Mononuclear cell (primary cell): ENCODE results near the gene ST7. TPM values are rescaled to one million over a fixed set of nuclear protein-coding genes. Genes with fewer than 3 reads are reported as not detected.
"Not testable (repeated sequence)": the region's sequence is repeated elsewhere in the genome, so short reads cannot be mapped to it uniquely, and the experiment has no call there.

Source experiments
- H3K27me3 ChIP-seq: 2 replicates; pipeline ENCODE4 v1.6.0; 2011; ENCODE audit warnings: low read length, control low read depth; ENCODE audit not compliant: insufficient read depth
- H3K4me1 ChIP-seq: 2 replicates; pipeline ENCODE4 v1.5.1; 2011; ENCODE audit warnings: mild to moderate bottlenecking, low read length, control low read depth; ENCODE audit not compliant: insufficient read depth
- H3K4me3 ChIP-seq: 2 replicates; pipeline ENCODE4 v1.5.1; 2011; ENCODE audit warnings: mild to moderate bottlenecking, low read length, moderate library complexity
- H3K9me3 ChIP-seq: 2 replicates; pipeline ENCODE4 v1.5.1; 2011; ENCODE audit warnings: low read depth, mild to moderate bottlenecking, control low read depth, low read length
- total RNA-seq: library from RNA; depleted of rRNA; stranded (reverse); fragments of >200 nt; gene quantifications from one replicate; pipeline ENCODE4 v1.2.3, GENCODE V29; 2012

ST7 gene
- total RNA-seq, 1 donor, result 9.3 TPM

DNA sequence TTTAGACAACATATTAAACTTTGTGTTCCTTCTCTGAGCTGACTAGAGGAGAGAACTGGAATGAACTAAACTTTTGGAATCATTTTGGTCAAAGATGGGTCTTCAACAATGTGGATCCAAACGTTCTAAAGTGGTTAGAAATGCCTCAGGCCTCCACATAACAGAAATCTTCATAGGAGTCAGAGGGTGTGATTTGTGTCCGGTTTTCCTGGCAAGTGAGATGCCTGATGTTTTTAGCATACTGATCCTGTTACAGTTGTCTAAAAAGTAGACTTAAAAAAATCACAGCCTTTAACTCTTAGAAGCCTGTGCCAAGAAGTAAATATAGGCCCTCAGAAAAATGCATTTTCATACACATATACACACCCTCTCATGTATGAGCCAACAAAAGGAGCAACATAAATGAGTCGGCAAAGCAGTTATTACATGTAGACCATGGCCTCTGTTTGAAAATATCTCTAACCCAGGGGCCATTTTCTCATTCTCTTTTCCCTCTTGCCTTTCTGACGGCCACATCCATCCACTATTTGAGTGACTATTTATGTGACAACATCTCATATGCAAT is 64.5 kb downstream of the ST7 start:
- Histone ChIP-seq H3K9me3 (no peaks in the 10 kb centered on the region), H3K4me3 (no peak overlapping the region), H3K4me1 (no peaks in the 10 kb centered on the region), H3K27me3 (no peaks in the 10 kb centered on the region)

DNA sequence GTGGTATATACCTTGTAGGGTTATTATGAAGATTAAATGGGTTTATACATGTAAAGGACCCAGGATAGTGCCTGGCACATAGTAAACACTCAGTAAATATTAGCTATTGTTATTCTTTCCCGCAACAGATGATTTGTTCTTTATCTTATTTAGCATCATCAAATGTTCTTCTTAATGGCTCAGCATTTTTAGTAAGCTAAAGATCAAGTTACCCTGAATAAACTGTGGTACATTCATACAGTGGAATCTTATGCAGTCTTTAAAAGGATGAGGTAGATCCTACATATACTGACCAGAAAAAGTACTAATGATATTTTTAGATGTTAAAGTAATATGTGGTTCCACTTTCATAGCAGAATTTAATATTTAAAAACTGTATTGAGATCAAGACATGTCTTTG is 65.4 kb downstream of the ST7 start:
- no peaks in the 10 kb centered on the region for H3K27me3 ChIP-seq
- no peaks in the 10 kb centered on the region for H3K9me3 ChIP-seq
- no peaks in the 10 kb centered on the region for H3K4me1 ChIP-seq
- H3K4me3 ChIP-seq, result no peak overlapping the region

DNA sequence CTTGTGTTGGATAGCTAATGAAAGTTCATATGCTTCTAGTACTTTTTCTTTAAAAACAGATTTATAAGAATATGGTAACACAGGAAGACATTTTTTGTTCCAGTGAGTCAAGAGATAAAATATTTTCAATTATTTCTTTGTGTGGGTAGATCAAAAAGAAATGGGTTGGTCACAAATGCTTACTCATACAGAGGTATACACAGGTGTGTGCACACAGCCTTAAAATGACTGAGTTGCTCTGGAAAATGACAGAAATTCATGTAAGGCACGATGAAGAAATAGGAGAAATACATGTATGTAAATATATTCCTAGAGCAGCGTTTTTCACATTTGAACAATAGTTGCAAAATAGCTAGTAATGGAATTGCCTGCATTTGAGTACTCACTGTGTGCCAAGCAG is 66.0 kb downstream of the ST7 start:
- H3K4me1 ChIP-seq, result no peaks in the 10 kb centered on the region
- H3K4me3 ChIP-seq, result no peak overlapping the region
- H3K27me3 ChIP-seq, result no peaks in the 10 kb centered on the region
- H3K9me3 ChIP-seq, result no peaks in the 10 kb centered on the region

DNA sequence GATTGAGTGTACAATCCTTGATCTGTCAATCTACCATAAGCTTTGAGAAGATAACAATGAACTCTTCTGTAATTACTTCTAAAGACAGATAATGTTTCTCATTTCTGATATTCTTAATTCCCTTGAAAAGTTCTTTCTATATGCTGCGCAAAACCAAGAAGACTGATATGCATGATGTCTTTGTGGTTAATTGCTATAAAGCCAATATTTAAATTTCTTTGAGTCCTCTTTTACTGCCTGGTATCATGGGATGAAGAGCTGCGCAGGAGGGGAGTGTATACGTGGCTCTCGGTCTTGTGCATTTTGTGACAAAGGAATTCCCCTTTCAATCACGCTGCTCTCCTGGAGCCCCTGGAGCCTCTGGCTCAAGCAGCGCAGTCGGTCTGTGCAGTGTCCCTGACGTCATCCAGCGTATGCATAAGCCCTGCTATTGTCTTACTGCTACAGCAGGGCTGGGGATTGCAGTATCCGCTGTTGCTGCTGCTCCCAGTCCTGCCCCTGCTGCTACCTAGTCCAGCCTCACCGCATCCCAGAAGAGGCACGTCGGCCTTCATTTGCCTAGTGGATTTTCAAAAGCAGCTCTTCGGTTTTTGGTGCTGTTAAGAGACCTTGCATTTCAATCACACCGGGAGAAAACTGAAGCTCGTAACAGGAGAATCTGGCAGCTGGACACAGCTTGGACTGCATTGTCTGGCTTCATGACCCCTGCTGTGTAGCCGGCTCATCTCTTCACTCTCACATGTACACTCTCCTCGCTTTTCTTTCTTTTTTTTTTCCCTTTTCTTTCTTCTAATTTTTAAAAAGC is 66.7 kb downstream of the ST7 start:
- Histone ChIP-seq H3K4me1 (no peaks in the 10 kb centered on the region), H3K9me3 (no peaks in the 10 kb centered on the region)

DNA sequence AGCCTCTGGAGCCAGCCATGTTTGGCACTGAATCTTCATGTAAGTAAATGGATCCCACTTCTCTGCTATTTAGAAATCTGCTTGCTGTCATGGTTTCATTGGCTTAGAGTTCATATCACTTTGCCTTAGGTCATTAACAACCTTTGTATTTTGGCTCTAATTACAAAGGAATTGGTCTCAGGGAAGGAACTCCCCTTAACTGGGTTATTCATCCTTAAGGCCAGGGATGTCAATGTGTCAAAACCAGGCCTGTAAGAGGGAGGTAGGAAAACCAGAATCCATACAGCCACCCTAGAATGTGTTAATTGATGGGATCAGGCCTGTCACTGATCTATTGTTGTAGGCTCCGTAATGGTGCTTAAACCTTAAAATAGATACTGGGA is 67.3 kb downstream of the ST7 start:
- Histone ChIP-seq H3K4me1 (no peaks in the 10 kb centered on the region), H3K9me3 (no peaks in the 10 kb centered on the region), H3K4me3 (no peak overlapping the region), H3K27me3 (no peaks in the 10 kb centered on the region)

More for the DNA sequence above, 66.7 kb downstream of the ST7 start:
- H3K4me3 ChIP-seq, result no peak overlapping the region
- H3K27me3 ChIP-seq, result no peaks in the 10 kb centered on the region

DNA sequence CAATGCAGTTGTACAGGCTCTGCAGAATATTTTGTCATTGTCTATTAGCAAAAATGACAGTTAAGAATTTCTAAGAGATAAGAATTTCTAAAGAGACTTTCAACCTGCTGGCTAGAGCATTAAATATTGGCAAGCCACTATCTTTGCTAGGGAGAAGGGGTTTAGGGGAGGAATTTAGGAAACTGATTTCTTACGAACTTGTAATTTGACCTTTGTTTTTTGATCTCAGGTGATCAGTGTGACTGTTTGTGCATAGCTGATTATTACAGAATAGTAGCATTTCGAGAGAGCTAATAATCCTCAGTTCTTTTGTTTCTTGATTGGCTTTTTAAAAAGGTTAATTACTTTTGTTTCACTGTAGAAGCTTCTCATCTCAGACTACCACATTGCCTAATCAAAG is 68.1 kb downstream of the ST7 start:
- Histone ChIP-seq H3K9me3 (no peaks in the 10 kb centered on the region), H3K27me3 (no peaks in the 10 kb centered on the region), H3K4me3 (no peak overlapping the region), H3K4me1 (no peaks in the 10 kb centered on the region)

DNA sequence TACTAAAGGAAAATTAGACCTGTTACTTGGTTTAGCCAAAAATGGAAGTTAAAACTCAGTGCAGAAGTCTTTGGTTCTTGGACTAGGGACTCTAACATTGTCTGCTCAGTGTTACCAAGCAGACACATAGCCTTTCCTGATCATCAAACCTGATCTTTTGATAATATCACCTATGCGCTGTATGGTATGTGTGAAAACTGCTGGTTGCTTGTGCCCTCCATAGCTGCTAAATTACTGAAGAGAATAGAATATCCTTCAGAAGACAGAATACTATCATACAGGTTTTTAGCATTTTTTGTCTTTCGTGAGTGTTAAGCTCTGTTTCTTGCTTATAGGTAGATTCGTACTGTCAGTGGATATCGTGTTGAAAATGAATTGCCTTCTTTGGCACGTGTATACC is 68.7 kb downstream of the ST7 start:
- H3K27me3 ChIP-seq, result no peaks in the 10 kb centered on the region
- H3K4me1 ChIP-seq, result no peaks in the 10 kb centered on the region

DNA sequence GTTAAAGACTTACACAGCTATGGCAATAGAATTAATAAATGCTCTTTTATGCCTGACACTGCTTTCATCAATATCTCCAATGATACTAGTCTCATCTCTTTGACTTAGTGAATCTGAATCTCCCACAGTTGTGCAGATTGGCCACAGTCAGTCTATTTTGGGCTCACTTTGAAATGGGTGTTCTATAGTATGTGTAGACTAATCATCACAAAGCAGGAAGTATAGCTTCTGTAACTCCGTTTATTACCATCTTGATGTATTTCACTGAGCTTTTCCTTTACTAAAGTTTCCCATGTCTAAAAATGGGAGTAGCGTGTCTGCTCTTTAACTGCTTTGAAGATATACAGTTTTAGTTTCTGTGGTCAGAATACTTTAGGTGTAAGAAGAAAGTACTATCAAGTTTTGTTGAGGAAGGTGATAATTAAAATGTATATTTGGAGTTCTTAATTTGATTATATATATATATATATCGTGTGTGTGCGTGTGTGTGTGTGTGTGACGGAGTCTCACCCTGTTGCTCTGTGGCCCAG is 70.1 kb downstream of the ST7 start:
- H3K27me3 ChIP-seq, result no peaks in the 10 kb centered on the region
- no peak overlapping the region for H3K4me3 ChIP-seq
- H3K4me1 ChIP-seq, result no peaks in the 10 kb centered on the region
- H3K9me3 ChIP-seq, result no peaks in the 10 kb centered on the region

More for the DNA sequence above, 68.7 kb downstream of the ST7 start:
- no peak overlapping the region for H3K4me3 ChIP-seq
- H3K9me3 ChIP-seq, result no peaks in the 10 kb centered on the region

DNA sequence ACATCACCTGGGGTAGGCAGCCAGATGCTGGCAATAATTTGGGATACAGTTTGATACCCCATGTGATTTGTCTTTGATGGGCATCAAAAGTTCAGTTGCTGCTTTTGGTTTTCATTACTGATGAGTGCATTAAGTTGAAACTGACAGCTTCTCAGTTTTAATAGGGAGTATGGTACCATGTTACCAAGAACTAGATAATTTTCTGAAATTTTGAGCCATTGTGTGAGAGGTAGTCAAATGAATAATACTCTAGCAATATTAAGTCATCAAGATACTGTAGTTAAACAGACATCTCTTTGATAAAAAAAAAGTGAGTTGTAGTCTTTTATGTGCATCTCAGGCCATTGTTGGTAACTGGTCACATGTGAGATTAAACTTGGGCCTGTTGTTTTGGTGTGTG is 71.5 kb downstream of the ST7 start:
- H3K4me3 ChIP-seq, result no peak overlapping the region
- peaks cover 9% of the 10 kb centered on the region for H3K9me3 ChIP-seq
- H3K27me3 ChIP-seq, result no peaks in the 10 kb centered on the region
- H3K4me1 ChIP-seq, result no peaks in the 10 kb centered on the region

DNA sequence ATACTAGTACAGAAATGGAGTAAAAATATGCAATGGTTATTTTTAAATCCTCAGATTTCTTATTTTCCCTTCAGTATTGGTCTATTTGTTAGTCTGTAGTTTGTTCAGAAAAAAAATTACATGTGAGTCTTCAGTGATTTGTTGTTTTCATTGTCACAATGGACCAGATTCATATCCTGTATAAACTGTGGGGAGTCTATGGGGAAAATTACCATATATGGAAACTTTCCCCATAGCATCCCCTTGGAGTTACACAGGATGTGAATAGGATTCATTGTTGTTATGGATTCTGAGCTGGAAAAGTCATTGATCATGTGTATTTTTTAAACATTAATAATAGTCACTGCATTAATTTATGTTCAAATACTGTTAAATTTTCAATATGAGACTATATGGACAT is 72.6 kb downstream of the ST7 start:
- no peaks in the 10 kb centered on the region for H3K4me1 ChIP-seq
- H3K4me3 ChIP-seq, result no peak overlapping the region
- H3K9me3 ChIP-seq, result peaks cover 15% of the 10 kb centered on the region
- H3K27me3 ChIP-seq, result no peaks in the 10 kb centered on the region

DNA sequence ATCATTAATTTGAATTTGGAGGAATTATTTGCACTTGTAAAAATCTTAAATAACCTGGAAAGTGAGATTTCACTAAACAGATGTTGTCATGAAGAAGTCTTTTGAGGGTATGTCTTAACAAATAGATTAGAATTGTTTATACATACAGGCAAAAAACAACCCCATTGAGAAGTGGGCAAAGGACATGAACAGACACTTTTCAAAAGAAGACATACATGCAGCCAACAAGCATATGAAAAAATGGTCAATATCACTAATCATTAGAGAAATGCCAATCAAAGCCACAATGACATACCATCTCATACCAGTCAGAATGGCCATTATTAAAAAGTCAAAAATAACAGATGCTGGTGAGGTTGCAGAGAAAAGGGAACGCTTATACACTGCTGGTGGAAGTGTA is 77.0 kb downstream of the ST7 start:
- H3K4me3 ChIP-seq, H3K4me1 ChIP-seq, H3K27me3 ChIP-seq: not testable (repeated sequence)
- H3K9me3 ChIP-seq, result peaks cover 15% of the 10 kb centered on the region

DNA sequence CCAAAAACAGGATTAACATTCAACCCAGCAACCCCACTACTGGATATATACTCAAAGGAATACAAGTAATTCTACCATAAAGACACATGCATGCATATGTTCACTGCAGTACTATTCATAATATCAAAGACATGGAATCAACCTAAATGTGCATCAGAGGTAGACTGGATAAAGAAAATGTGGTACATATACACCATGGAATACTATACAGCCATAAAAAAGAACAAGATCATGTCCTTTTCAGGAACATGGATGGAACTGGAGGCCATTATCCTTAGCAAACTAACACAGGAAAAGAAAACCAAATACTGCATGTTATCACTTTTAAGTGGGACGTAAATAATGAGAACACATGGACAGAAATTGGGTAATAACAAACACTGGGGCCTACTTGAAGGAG is 77.5 kb downstream of the ST7 start:
- H3K27me3 ChIP-seq, H3K4me3 ChIP-seq, H3K4me1 ChIP-seq: not testable (repeated sequence)
- peaks cover 15% of the 10 kb centered on the region for H3K9me3 ChIP-seq

DNA sequence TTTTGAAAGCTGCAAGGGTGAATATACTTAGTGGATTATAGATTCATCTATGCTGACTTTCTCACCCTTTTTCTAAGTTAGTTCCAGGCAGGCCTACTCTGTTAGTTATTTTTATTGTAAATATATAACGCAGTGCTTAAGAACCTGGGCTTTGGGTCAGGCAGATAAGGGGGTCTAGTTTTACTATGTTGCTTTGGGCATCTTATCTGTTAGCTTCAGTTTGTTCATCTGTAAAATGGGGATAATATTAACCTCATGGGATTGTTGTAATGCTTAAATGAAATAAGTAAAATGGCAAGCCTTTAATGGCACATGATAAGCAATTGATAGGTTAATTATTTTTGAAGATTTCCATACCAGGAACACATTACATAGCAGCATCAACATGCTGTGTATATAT is 79.5 kb downstream of the ST7 start:
- no peaks in the 10 kb centered on the region for H3K4me1 ChIP-seq
- H3K4me3 ChIP-seq, result no peak overlapping the region
- H3K27me3 ChIP-seq, result no peaks in the 10 kb centered on the region

DNA sequence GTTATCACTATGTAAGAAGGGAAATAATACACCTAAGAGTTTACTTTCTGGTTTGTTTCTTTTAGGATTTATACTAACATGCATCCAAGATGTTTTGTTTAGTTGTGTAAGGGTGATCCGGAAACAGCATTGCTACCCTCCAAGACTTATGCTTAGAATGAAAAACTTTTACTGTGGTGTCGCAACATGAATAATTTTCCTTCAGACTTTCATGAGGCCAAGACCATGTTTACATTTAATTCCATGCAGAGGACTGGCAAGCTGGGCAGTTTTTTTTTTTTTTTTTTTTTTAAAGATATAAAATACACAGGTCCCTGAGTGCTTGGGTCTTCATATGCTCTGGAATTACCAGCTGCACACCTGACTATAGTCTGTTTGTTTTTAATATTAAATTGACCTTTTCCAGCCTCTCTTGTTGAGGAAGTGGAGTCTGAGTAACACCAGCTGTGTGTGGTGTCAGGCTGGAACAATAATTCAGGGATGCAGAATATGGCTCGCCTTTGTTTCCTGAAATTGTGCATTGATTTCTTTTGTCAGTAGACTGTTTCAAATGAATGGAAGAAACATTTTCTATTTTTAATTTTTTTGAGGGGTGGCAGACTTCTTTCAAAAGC is 81.7 kb downstream of the ST7 start:
- Histone ChIP-seq H3K4me1 (no peaks in the 10 kb centered on the region), H3K27me3 (no peaks in the 10 kb centered on the region), H3K9me3 (peaks cover 6% of the 10 kb centered on the region), H3K4me3 (no peak overlapping the region)

More for the DNA sequence above, 79.5 kb downstream of the ST7 start:
- H3K9me3 ChIP-seq, result peaks cover 15% of the 10 kb centered on the region

DNA sequence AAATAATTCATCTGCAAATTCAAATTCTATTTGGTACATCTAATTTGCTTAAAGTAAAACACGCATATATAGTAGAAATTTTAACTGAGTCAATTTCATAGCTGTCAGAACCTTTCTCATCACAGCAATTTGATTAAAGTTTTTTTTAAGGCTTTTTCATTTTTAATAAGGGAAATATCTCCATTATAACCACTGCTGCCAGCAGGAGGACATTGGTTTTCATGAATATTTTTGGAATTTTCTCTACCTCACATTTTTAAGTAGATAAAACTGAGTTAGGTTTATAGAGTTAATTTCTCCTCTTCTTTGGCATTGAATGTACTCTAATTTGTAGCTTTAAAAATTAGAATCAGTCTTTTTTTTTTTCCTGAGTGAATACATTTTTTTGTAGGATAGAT is 82.2 kb downstream of the ST7 start:
- peaks cover 3% of the 10 kb centered on the region for H3K9me3 ChIP-seq
- no peak overlapping the region for H3K4me3 ChIP-seq
- H3K27me3 ChIP-seq, result no peaks in the 10 kb centered on the region
- H3K4me1 ChIP-seq, result no peaks in the 10 kb centered on the region
